Measurements from ENCODE around the gene ALG8.

Gene ALG8

DNA sequence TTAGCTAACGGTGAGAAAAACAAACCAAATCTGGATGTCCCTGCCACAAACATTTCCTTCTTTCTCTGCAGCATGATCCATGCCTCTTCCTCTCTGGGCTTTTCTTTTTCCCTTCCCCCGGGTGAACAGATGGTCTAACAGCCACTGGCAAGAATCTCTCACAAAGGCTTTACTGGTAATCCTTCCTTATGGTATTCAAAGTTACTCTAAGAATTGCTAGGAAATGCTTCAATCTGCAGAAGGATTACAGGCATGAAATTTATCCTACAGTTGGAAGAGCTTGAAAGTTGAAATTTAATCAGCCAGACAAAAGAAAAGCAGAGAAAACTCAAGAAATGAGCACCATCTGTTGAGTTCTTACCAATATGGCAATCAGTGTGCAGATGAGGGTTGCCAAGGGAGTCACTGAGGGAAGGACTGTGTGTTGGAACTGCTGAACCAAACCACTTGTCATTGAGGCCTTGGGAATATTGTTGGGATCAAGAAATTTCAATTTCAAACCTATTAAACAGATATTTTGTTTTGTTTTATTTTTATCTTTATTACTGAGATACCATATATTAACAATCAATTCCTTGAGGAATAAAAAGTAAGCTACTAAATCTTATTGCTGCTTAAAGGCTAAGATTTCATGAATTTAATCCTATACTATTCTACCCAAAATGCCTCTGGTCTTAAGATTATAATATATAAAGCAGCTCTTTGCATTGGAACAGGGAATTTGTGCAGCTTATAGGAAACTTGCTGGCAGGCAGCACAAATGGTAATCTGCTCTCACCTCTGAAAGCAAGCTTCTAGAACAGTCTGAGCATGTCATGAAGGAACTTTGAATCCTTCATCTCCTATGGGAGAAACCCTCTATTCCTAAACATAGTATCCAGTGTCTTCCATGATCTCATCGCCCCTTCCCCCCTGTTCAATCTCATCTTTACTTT lies 30.1 kb downstream of the ALG8 start:
- peak overlapping the region in 1 of 3 experiments; percentile 76 for H3K27ac Mint-ChIP-seq
- H3K36me3 Mint-ChIP-seq (ENCODE audit: low read depth): peaks cover 42% of the 10 kb centered on the region
- H3K27me3 Mint-ChIP-seq (ENCODE audit: low read depth): no peaks in the 10 kb centered on the region
- no peaks in the 10 kb centered on the region for H3K9me3 Mint-ChIP-seq
- TF ChIP-seq, protein P1, sequence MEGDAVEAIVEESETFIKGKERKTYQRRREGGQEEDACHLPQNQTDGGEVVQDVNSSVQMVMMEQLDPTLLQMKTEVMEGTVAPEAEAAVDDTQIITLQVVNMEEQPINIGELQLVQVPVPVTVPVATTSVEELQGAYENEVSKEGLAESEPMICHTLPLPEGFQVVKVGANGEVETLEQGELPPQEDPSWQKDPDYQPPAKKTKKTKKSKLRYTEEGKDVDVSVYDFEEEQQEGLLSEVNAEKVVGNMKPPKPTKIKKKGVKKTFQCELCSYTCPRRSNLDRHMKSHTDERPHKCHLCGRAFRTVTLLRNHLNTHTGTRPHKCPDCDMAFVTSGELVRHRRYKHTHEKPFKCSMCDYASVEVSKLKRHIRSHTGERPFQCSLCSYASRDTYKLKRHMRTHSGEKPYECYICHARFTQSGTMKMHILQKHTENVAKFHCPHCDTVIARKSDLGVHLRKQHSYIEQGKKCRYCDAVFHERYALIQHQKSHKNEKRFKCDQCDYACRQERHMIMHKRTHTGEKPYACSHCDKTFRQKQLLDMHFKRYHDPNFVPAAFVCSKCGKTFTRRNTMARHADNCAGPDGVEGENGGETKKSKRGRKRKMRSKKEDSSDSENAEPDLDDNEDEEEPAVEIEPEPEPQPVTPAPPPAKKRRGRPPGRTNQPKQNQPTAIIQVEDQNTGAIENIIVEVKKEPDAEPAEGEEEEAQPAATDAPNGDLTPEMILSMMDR (IDR thresholded peaks at IDR 0.05; ENCODE audit: unreplicated experiment in 3 of 3): no peak
- H3K4me1 Mint-ChIP-seq: peaks cover 12% of the 10 kb centered on the region
- H3K4me3 Mint-ChIP-seq: no peak overlapping the region

DNA sequence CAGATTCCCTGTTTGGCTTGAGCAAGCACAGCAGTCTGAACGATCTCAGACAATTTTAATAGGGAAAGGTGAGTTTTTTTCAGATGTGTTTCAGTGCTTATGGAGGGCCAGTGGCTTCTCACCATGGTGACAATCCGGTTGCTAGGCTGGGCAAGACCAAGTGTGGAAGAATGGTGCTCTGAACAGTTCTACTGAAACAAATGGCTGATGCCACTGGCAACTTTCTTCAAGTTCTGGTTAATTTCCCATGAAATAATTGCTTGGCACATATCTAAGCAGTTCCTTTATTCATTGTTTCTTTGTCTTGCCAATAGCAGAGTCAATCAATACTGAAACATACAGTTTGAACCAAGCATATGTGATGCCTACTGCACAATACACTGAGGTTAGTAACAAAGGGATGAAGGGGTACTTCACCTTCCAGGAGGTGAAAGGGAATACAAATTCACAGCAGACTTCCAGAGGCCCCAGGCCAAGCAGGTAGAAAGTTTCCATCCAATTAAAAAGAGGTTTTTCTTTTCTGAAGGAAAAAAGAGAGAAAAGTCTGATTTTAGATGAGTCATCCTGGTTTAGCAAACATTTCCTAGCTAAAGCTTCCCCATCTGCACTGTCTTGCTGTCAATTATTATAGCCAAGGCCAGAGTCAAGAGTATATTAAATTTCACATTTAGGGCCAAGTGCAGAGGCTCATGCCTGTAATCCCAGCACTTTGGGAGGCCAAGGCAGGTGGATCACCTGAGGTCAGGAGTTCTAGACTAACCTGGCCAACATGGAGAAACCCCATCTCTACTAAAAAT lies 38.6 kb downstream of the ALG8 start:
- Mint-ChIP-seq H3K4me1 (peaks cover 5% of the 10 kb centered on the region), H3K27ac (no peak overlapping the region), H3K36me3 (ENCODE audit: low read depth) (peaks cover 18% of the 10 kb centered on the region), H3K27me3 (ENCODE audit: low read depth) (no peaks in the 10 kb centered on the region), H3K9me3 (no peaks in the 10 kb centered on the region), H3K4me3 (no peak overlapping the region)
- TF ChIP-seq, protein P1 (IDR thresholded peaks at IDR 0.05; ENCODE audit: unreplicated experiment in 3 of 3): no peak

DNA sequence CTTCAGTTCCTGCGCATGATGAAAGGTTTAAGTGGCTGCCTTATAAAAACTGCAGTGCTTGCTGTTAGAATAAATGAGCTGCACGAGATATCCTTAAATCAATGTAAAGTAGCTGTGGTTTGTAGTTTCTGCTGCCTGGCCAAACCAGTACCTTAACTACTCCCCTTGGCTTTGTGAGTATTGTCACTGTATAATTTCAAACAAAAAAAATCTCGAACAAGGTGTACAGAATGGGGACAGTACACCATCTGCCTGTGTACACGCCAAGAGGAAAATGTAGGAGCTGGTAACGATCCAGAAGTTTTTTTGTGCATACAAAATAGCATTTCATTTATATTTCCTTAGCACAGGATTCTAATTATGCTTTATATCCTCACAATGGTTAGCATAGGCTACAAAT lies 39.2 kb downstream of the ALG8 start:
- H3K4me3 Mint-ChIP-seq: no peak overlapping the region
- no peaks in the 10 kb centered on the region for H3K9me3 Mint-ChIP-seq
- no peak overlapping the region for H3K27ac Mint-ChIP-seq
- peaks cover 22% of the 10 kb centered on the region for H3K36me3 Mint-ChIP-seq (ENCODE audit: low read depth)
- TF ChIP-seq, protein P1 (IDR thresholded peaks at IDR 0.05; ENCODE audit: unreplicated experiment in 3 of 3): no peak
- peaks cover 5% of the 10 kb centered on the region for H3K4me1 Mint-ChIP-seq
- no peaks in the 10 kb centered on the region for H3K27me3 Mint-ChIP-seq (ENCODE audit: low read depth)

DNA sequence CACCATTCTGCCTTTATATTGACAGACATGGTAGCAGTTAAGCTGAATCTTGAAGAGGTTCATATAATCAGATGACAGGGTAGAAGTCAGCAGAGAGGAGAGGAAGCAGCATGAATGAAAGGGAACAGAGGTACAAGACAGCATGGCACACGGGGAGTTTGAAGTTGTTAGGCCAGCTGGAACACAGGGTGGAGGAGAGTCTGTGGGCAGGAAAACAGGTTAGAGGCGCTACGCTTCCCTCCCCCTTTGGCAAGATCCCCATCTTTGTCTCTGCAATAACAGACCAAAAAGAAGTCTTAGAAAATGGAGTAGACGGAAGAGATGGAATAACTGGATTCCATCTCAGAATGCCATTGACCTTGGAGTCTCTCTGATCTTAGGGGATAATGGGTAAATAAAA lies 39.8 kb downstream of the ALG8 start:
- Mint-ChIP-seq H3K9me3 (no peaks in the 10 kb centered on the region), H3K27ac (no peak overlapping the region), H3K4me3 (no peak overlapping the region), H3K4me1 (peaks cover 5% of the 10 kb centered on the region), H3K27me3 (ENCODE audit: low read depth) (no peaks in the 10 kb centered on the region), H3K36me3 (ENCODE audit: low read depth) (peaks cover 27% of the 10 kb centered on the region)
- TF ChIP-seq, protein P1 (IDR thresholded peaks at IDR 0.05; ENCODE audit: unreplicated experiment in 3 of 3): no peak

DNA sequence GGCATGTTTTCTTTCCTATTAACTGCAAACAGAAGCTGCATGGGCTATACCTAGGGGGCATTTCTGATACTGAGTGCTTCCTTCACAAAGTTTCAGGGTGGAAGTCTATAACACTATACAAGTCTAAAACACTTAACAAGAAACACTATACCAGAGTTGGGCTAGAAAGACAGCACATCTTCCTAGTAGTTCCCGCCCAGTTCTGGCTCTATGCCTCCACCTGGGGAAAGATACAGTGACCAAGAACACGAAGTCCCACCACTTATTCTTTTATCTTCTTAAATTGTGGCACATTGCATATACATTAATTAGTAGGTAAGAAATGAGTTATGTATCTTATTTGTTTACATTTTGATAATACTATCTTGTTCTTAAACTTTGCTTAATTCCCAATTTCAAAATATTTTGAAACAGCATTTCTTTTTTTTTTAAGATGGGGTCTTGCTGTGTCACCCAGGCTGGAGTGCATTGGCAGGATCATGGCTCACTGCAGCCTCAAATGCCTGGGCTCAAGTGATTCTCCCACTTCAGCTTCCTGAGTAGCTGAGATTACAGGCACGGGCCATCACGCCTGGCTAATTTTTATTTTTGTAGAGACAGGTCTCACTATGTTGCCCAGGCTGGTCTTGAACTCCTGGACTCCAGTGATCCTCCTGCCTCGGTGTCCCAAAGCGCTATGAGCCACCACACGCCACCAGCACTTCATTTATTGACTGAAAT lies 41.6 kb downstream of the ALG8 start:
- Mint-ChIP-seq H3K4me3 (no peak overlapping the region), H3K9me3 (no peaks in the 10 kb centered on the region), H3K36me3 (ENCODE audit: low read depth) (peaks cover 29% of the 10 kb centered on the region), H3K27me3 (ENCODE audit: low read depth) (no peaks in the 10 kb centered on the region), H3K27ac (no peak overlapping the region), H3K4me1 (no peaks in the 10 kb centered on the region)
- TF ChIP-seq, protein P1 (IDR thresholded peaks at IDR 0.05; ENCODE audit: unreplicated experiment in 3 of 3): no peak

Measured in nephron (organoid).